Measurements from ENCODE around the gene SYT17. TPM values are rescaled to one million over a fixed set of nuclear protein-coding genes. Genes with fewer than 3 reads are reported as not detected.
"Not testable (repeated sequence)": the region's sequence is repeated elsewhere in the genome, so short reads cannot be mapped to it uniquely, and the experiment has no call there.

The SYT17 gene
- total RNA-seq, 1 donor from 2014 or later: not detected

- DNase-seq (ENCODE audit: extremely low spot score, unreplicated experiment): no peak
These were observed 16.9 kb downstream of the SYT17 start for GRCh38 chr16:19184823-19185509.

GRCh38 chr16:19185510-19185851 lies 17.4 kb downstream of the SYT17 start:
- Mint-ChIP-seq H3K4me1 (ENCODE audit: unreplicated experiment) (peaks cover 5% of the 10 kb centered on the region), H3K27ac (ENCODE audit: unreplicated experiment) (no peak overlapping the region), H3K9me3 (ENCODE audit: unreplicated experiment) (no peaks in the 10 kb centered on the region), H3K27me3 (ENCODE audit: unreplicated experiment) (no peaks in the 10 kb centered on the region), H3K4me3 (ENCODE audit: unreplicated experiment) (no peak overlapping the region), H3K36me3 (ENCODE audit: unreplicated experiment) (no peaks in the 10 kb centered on the region)
- DNase-seq (ENCODE audit: extremely low spot score, unreplicated experiment): no peak
- no peak for TF ChIP-seq CTCF (IDR thresholded peaks at IDR 0.05)

More at GRCh38 chr16:19184823-19185509, 16.9 kb downstream of the SYT17 start:
- Mint-ChIP-seq H3K27me3 (ENCODE audit: unreplicated experiment) (no peaks in the 10 kb centered on the region), H3K9me3 (ENCODE audit: unreplicated experiment) (no peaks in the 10 kb centered on the region), H3K27ac (ENCODE audit: unreplicated experiment) (no peak overlapping the region), H3K4me1 (ENCODE audit: unreplicated experiment) (peaks cover 2% of the 10 kb centered on the region), H3K36me3 (ENCODE audit: unreplicated experiment) (no peaks in the 10 kb centered on the region), H3K4me3 (ENCODE audit: unreplicated experiment) (no peak overlapping the region)
- no peak for TF ChIP-seq CTCF (IDR thresholded peaks at IDR 0.05)

- no peak for TF ChIP-seq CTCF (IDR thresholded peaks at IDR 0.05)
- Mint-ChIP-seq H3K27ac (ENCODE audit: unreplicated experiment) (no peak overlapping the region), H3K4me3 (ENCODE audit: unreplicated experiment) (no peak overlapping the region), H3K9me3 (ENCODE audit: unreplicated experiment) (no peaks in the 10 kb centered on the region), H3K27me3 (ENCODE audit: unreplicated experiment) (no peaks in the 10 kb centered on the region), H3K4me1 (ENCODE audit: unreplicated experiment) (peaks cover 6% of the 10 kb centered on the region), H3K36me3 (ENCODE audit: unreplicated experiment) (no peaks in the 10 kb centered on the region)
- DNase-seq (ENCODE audit: extremely low spot score, unreplicated experiment): no peak
These were observed 18.4 kb downstream of the SYT17 start for GRCh38 chr16:19186408-19186807.

- not testable (repeated sequence) for H3K27ac Mint-ChIP-seq (ENCODE audit: unreplicated experiment); H3K4me1 Mint-ChIP-seq (ENCODE audit: unreplicated experiment); H3K4me3 Mint-ChIP-seq (ENCODE audit: unreplicated experiment); DNase-seq (ENCODE audit: extremely low spot score, unreplicated experiment); H3K27me3 Mint-ChIP-seq (ENCODE audit: unreplicated experiment); H3K9me3 Mint-ChIP-seq (ENCODE audit: unreplicated experiment); H3K36me3 Mint-ChIP-seq (ENCODE audit: unreplicated experiment)
These were observed 19.9 kb downstream of the SYT17 start for GRCh38 chr16:19187961-19188360.

GRCh38 chr16:19188406-19188805 lies 20.4 kb downstream of the SYT17 start:
- no peak for DNase-seq (ENCODE audit: extremely low spot score, unreplicated experiment)
- Mint-ChIP-seq H3K36me3 (ENCODE audit: unreplicated experiment) (no peaks in the 10 kb centered on the region), H3K9me3 (ENCODE audit: unreplicated experiment) (no peaks in the 10 kb centered on the region), H3K4me1 (ENCODE audit: unreplicated experiment) (peaks cover 6% of the 10 kb centered on the region), H3K4me3 (ENCODE audit: unreplicated experiment) (no peak overlapping the region), H3K27me3 (ENCODE audit: unreplicated experiment) (no peaks in the 10 kb centered on the region), H3K27ac (ENCODE audit: unreplicated experiment) (no peak overlapping the region)
- TF ChIP-seq CTCF (IDR thresholded peaks at IDR 0.05): no peak

Data from osteocyte (in vitro differentiated cells).